Activated T-cell treated with anti-CD3 and anti-CD28 coated beads, Interleukin-2, amount 50 U/mL, for 4 hours (primary cell): Measurements from ENCODE around the gene PABPC1L2A. TPM values are rescaled to one million over a fixed set of nuclear protein-coding genes. Genes with fewer than 3 reads are reported as not detected.
"Not testable (repeated sequence)": the region's sequence is repeated elsewhere in the genome, so short reads cannot be mapped to it uniquely, and the experiment has no call there.

Experiments used
- ATAC-seq, 2 donors: fragments of 200-7000 bp; cut with Tn5 transposase; one replicate each; pipeline ENCODE4 v1.10.0; 2021
- DNase-seq: peaks from one replicate; pipeline ENCODE4 v3.0.0-alpha.2; 2020
- H3K27me3 Mint-ChIP-seq: one replicate; pipeline ENCODE4 v1.8.0; 2021; ENCODE audit warnings: low read depth, mixed read lengths
- H3K36me3 Mint-ChIP-seq: one replicate; pipeline ENCODE4 v1.8.0; 2022; ENCODE audit warnings: mixed read lengths; ENCODE audit not compliant: insufficient read depth
- H3K4me1 Mint-ChIP-seq: one replicate; pipeline ENCODE4 v1.8.0; 2021; ENCODE audit warnings: low read depth, mixed read lengths
- H3K4me3 Mint-ChIP-seq: one replicate; pipeline ENCODE4 v1.8.0; 2021; ENCODE audit warnings: mild to moderate bottlenecking, moderate library complexity, mixed read lengths
- H3K9me3 Mint-ChIP-seq: one replicate; pipeline ENCODE4 v1.8.0; 2021; ENCODE audit warnings: mixed read lengths
- total RNA-seq, 3 donors: library from RNA; stranded (reverse); gene quantifications; one replicate each; pipeline ENCODE4 v1.2.1, GENCODE V29; 2021

Gene PABPC1L2A
- not detected for total RNA-seq

GRCh38 chrX:73079024-73079562 is at the start of gene PABPC1L2A:
Gene PABPC1L2A, minus strand, starts transcription at chrX:73079512. Its CDS starts 126 bp downstream, at chrX:73079386.
- not testable (repeated sequence) for H3K27me3 Mint-ChIP-seq, H3K36me3 Mint-ChIP-seq, ATAC-seq, H3K9me3 Mint-ChIP-seq, DNase-seq, H3K4me3 Mint-ChIP-seq, H3K4me1 Mint-ChIP-seq

DNA sequence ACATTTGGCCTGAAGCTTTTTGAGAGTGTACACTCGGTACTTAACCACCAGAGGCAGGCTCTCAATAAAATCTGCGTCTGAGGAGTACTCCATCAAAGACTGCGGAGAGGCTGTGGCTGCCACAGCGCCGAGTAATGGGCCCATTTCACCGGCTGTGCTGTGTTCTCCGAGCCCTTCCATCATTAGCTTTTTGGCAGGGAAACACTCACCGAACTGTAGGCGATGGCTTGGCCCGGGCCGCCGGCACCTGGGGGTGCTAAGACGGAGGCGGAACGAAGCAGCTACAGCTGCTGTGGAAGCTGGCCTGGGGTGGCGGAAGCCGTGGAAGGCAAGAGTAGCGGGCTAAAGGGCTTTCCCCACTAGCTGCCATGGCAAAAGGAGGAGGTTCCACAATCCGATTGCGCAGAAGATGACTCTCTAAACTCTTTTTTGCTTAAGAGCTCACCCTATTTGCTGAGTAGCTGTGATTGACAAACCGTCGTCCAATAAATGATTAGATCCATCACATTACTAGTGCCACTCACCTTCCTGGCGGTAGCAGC is 48.5 kb upstream of the PABPC1L2A start:
- H3K4me3 Mint-ChIP-seq, result peak overlapping the region; percentile 47
- no peaks in the 10 kb centered on the region for H3K9me3 Mint-ChIP-seq
- DNase-seq, result no peak
- ATAC-seq, result peak in 1 of 2 donors; percentile 46
- H3K36me3 Mint-ChIP-seq, result no peaks in the 10 kb centered on the region
- H3K27me3 Mint-ChIP-seq, result peaks cover 9% of the 10 kb centered on the region
- H3K4me1 Mint-ChIP-seq, result no peaks in the 10 kb centered on the region

DNA sequence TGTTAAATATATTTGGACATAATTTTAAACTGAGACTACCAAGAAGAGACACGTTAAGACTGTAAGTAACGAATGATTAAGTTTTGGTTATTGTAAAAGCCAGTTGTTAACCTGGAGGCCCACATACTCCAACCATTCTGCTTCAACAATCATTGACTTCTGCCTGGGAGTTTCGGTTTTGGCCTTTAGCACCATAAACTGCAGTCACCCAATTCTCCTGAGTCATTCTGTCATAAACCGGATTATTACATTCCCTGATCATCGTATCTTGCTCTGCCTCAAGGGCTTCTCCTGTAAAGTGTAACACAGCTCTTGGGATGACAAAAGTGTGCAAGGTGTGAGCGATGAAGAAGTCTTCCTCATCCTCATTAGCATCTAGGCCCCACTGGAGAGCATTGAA is 46.9 kb upstream of the PABPC1L2A start:
- H3K27me3 Mint-ChIP-seq, result peaks cover 9% of the 10 kb centered on the region
- DNase-seq, result no peak
- no peaks in the 10 kb centered on the region for H3K9me3 Mint-ChIP-seq
- no peaks in the 10 kb centered on the region for H3K4me1 Mint-ChIP-seq
- no peak for ATAC-seq
- H3K4me3 Mint-ChIP-seq, result no peak overlapping the region
- no peaks in the 10 kb centered on the region for H3K36me3 Mint-ChIP-seq

GRCh38 chrX:73099505-73099904 is 20.2 kb upstream of the PABPC1L2A start:
- not testable (repeated sequence) for H3K9me3 Mint-ChIP-seq, H3K27me3 Mint-ChIP-seq, H3K4me3 Mint-ChIP-seq, H3K36me3 Mint-ChIP-seq, H3K4me1 Mint-ChIP-seq, ATAC-seq, DNase-seq

GRCh38 chrX:73086766-73087165 is 7.5 kb upstream of the PABPC1L2A start:
- H3K4me1 Mint-ChIP-seq, H3K27me3 Mint-ChIP-seq, H3K4me3 Mint-ChIP-seq, ATAC-seq, H3K9me3 Mint-ChIP-seq, DNase-seq, H3K36me3 Mint-ChIP-seq: not testable (repeated sequence)

DNA sequence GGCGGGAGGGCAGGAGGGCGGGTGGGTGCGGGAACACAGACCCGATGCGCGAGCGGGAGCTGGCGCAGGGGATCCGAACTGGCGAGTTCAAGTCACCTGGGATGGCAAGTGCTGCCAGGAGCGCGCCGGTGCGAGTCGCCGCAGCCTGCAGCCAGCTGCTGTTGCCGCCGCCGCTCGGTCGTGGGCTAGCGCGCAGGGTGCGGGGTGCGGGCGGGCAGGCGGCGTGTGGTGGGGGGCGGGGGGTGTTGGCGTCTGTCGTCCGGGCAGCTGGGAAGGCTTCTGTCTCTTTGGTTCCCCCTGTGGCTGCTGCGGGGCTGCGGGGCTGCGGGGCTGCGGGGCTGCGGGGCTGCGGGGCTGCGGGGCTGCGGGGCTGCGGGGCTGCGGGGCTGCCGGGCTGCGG is 572 bp upstream of the PABPC1L2A start:
- not testable (repeated sequence) for H3K27me3 Mint-ChIP-seq, H3K9me3 Mint-ChIP-seq, H3K4me1 Mint-ChIP-seq, H3K36me3 Mint-ChIP-seq, ATAC-seq, H3K4me3 Mint-ChIP-seq, DNase-seq

- not testable (repeated sequence) for ATAC-seq, DNase-seq, H3K9me3 Mint-ChIP-seq, H3K4me3 Mint-ChIP-seq, H3K36me3 Mint-ChIP-seq, H3K27me3 Mint-ChIP-seq, H3K4me1 Mint-ChIP-seq
These were observed 715 bp downstream of the PABPC1L2A start for GRCh38 chrX:73078597-73078996.

- no peaks in the 10 kb centered on the region for H3K36me3 Mint-ChIP-seq
- H3K27me3 Mint-ChIP-seq, result peaks cover 11% of the 10 kb centered on the region
- H3K4me1 Mint-ChIP-seq, result no peaks in the 10 kb centered on the region
These were observed 2.5 kb downstream of the PABPC1L2A start for GRCh38 chrX:73076838-73077237.

DNA sequence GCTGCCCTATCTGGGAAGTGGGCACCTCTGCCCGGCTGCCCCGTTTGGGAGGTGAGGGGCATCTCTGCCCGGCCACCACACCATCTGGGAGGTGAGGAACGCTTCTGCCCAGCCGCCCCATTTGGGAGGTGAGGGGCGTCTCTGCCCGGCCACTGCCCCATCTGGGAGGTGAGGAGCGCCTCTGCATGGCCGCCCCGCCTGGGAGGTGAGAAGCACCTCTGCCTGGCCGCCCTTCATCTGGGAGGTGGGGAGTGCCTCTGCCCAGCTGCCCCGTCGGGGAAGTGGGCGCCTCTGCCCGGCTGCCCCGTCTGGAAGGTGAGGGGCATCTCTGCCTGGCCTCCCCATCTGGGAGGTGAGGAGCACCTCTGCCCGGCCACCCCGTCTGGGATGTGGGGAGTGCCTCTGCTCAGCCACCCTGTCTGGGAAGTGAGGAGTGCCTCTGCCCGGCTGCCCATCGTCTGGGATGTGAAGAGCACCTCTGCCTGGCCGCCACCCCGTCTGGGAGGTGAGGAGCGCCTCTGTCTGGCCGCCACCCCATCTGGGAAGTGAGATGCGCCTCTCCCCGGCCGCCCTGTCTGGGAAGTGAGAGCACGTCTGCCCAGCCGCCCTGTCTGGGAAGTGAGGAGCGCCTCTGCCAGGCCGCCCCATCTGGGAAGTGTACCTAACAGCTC is 9.8 kb downstream of the PABPC1L2A start:
- Mint-ChIP-seq H3K36me3 (no peaks in the 10 kb centered on the region), H3K4me3 (no peak overlapping the region)

More at GRCh38 chrX:73076838-73077237, 2.5 kb downstream of the PABPC1L2A start:
- H3K4me3 Mint-ChIP-seq, result no peak overlapping the region
- no peaks in the 10 kb centered on the region for H3K9me3 Mint-ChIP-seq
- DNase-seq (no peak), ATAC-seq (no peak)

DNA sequence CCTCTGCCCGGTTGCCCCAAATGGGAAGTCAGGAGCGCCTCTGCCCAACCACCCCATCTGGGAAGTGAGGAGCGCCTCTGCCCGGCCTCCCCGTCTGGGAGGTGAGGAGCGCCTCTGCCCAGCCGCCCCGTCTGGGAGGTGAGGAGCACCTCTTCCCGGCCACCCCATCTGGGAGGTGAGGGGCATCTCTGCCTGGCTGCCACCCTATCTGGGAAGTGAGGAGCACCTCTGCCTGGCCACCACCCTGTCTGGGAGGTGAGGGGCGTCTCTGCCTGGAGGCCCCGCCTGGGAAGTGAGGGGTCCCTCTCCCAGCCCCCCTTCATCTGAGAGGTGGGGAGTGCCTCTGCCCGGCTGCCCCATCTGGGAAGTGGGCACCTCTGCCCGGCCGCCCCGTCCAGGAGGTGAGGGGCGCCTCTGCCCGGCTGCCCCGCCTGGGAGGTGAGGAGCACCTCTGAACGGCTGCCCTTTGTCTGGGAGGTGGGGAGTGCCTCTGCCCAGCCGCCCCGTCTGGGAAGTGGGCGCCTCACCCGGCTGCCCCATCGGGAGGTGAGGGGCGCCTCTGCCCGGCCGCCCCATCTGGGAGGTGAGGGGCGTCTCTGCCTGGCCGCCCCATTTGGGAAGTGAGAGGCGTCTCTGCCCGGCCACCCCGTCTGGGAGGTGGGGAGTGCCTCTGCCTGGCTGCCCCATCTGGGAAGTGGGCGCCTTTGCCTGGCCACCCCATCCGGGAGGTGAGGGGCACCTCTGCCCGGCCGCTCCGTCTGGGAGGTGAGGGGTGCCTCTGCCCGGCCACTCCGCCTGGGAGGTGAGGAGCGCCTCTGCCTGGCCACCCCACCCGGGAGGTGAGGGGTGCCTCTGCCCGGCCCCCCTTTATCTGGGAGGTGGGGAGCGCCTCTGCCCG is 10.6 kb downstream of the PABPC1L2A start:
- ATAC-seq (no peak), DNase-seq (no peak)
- Mint-ChIP-seq H3K9me3 (peaks cover 4% of the 10 kb centered on the region), H3K27me3 (peaks cover 3% of the 10 kb centered on the region), H3K36me3 (no peaks in the 10 kb centered on the region), H3K4me3 (no peak overlapping the region), H3K4me1 (no peaks in the 10 kb centered on the region)

More for the DNA sequence above, 9.8 kb downstream of the PABPC1L2A start:
- peaks cover 4% of the 10 kb centered on the region for H3K9me3 Mint-ChIP-seq
- H3K4me1 Mint-ChIP-seq, result no peaks in the 10 kb centered on the region
- ATAC-seq (no peak), DNase-seq (no peak)
- peaks cover 3% of the 10 kb centered on the region for H3K27me3 Mint-ChIP-seq

DNA sequence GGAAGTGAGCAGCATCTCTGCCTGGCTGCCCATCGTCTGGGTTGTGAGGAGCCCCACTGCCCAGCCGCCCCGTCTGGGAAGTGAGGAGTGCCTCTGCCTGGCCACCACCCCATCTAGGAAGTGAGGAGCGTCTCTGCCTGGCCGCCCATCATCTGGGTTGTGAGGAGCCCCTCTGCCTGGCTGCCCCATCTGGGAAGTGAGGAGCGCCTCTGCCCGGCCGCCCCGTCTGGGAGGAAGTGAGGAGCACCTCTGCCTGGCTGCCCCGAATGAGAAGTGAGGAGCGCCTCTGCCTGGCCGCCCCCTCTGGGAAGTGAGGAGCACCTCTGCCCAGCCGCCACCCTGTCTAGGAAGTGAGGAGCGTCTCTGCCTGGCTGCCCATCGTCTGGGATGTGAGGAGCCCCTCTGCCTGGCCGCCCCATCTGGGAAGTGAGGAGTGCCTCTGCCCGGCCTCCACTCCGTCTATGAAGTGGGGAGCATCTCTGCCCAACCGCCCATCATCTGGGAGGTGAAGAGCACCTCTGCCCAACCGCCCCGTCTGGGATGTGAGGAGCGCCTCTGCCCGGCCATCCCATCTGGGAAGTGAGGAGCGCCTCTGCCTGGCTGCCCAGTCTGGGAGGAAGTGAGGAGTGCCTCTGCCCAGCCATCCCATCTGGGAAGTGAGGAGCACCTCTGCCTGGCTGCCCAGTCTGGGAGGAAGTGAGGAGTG is 11.4 kb downstream of the PABPC1L2A start:
- H3K27me3 Mint-ChIP-seq, H3K4me3 Mint-ChIP-seq, H3K9me3 Mint-ChIP-seq, ATAC-seq, H3K36me3 Mint-ChIP-seq, H3K4me1 Mint-ChIP-seq, DNase-seq: not testable (repeated sequence)

DNA sequence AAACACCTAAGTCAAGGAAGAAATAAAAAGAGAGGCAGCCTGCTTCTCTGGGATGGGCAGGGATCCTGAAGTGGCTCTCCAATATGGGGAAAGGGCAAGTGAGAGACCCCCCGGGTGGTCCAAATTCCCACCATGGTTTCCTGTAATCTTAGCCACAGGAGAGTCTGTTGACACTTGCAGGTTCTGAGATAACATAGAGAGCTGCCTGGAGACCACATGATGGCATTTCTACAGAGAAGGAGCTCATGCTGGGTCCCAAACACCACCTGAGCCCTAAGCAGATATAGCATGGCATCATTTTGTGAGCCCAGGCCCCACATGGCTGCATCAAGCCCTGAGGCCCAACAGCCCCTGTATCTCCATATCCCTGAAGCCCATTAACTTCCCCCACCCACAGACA is 50.4 kb downstream of the PABPC1L2A start:
- Mint-ChIP-seq H3K9me3 (peaks cover 17% of the 10 kb centered on the region), H3K27me3 (peaks cover 1% of the 10 kb centered on the region), H3K4me1 (no peaks in the 10 kb centered on the region), H3K36me3 (no peaks in the 10 kb centered on the region), H3K4me3 (no peak overlapping the region)
- ATAC-seq (no peak), DNase-seq (no peak)
